Measurements from ENCODE around the gene AGA.

The AGA gene

DNA sequence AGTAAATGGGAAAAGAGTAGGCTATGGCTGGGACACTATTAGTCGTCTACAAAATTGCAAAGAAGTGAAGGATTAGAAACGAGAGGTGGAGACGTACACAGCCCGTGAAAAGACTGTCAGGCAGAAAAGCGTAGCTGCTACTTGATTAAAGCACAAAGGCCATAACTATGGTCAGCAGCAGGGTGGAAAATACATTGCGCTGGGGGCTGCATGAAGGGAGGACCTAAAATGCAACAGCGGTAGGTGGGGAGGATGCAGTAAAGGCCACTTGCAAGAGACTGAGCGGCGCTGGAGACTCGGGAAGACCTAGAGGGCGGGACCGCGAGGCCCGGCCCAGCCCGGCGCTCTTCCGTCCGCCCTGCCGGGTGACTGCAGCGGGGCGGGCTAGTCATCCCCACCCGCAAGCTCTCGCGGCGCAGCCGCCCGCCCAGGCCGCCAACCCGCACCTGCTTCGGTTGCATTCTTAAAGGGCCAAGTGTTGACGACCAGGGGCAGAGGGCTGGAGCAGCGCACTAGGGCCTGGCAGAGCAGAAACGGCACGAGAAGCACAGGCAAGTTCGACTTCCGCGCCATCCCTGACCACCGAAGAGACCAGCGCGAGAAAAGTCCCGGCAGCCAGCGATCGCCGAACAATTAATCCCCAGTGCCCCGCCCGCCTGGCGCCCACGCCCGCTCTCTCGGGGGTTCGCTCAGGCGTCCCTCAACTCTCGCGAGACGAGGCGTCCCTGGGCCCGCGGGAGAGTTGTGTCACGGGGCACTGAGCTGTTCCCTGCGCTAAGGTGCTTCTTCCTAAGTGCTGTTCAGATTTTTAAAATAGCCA lies at the start of gene AGA:
AGA (minus strand) TSS at position 635 of the 820 bp plus-strand sequence; CDS start at position 573, 62 bp downstream.
- DNase-seq = peak; percentile 96

DNA sequence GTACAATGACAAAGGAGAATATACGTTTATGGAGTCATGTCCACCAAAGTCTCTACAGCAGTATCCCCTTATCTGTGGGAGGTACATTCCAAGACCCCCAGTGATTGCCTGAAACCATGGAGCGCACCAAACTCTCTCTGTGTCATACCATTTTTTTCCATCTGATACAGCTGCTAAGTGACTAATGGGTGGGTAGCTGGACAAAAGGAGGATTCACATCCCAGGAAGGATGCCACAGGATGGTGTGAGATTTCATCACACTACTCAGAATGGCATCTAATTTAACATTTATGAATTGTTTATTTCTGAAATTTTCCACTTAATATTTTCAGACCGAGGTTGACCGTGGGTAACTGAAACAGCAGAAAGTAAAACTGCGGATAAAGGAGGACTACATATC lies 49.8 kb upstream of the AGA start:
- DNase-seq = no peak

DNA sequence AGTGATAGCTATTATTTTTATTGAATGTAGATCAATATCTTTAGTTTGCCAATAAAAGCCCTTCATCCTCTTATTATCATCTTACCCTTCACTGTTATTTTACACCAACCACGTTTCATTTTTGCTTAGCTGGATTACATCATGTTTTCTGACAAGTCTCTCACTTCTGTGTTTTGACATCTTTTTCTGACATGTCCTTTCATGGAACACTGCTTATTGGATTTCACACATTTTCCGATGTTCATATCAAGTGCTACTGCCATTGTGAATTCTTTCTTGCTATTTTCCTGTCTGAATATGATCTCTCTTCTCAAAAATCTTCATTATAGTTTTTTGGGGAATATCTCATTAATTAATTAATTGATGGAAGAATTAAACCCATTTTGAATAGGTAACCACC lies 48.5 kb upstream of the AGA start:
- DNase-seq = no peak

DNA sequence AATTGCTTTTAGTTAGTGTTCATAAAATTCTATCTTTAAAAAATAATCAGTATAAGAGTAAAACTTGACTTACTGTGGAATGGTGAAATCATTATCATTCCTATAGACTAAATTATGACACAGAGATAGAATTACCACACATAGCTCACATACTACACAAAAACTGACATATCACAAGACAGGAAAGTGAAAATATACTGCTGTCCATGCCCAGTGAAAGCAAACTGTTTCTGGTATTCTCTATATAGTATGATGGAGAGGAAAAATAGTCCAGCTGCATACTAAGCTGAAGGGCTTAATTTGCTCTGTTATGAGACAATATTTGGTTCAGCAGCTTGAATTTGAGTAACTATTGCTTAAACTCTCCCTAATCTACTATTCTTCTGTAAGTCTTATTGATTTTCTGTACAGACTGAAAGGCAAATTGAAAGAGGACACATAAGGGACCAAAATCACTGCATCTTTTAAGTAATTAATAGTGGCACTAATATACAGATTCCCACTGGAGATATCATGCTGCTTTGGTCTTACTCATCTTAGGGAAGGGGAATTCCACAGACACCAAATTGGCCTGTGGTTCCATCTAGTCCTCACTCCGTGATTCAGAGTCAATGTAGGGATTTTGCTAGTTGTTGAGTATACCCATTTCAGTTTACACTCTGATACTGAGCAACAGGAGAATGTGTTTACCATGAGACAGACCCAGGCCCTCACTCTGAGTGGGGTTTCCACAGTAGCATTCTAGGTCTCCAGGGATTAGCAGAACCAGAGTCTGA lies 47.4 kb upstream of the AGA start:
- no peak for DNase-seq

DNA sequence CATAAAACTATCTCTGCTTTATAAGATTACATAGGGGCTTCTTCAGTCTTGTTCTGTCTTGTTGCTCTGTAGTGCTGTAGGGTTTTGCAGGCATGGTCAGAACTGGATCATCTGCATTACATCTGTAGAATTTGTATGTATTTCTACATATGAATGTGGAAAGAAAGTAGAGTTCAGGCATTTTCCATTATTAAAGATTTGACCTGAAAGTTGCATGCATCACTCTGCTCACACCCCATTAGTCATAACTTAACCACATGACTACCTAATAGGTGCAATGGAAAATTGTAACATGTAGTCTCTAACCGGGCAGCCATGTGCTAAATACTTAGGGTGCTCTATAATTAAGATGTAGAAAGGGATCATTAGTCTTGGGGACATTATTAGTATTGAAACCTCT lies 45.7 kb upstream of the AGA start:
- no peak for DNase-seq

DNA sequence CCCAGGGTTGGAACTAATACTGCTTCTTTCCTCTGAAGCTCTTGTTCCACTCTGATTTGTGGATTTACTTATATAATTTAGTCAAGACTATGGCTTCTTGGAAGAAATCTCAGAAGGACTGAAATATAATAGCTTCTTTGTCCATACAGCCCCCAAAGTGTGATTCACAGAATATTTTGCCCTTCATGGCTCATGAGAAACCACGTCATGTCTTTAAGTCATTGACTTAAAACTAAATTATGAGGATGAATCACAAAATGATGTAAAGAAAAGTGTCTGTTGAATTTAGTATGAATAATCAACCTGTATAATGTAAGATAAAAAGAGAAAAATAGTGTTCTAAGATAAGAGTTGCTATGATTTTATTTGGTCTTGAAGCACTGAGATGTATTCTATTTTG lies 43.3 kb upstream of the AGA start:
- no peak for DNase-seq

DNA sequence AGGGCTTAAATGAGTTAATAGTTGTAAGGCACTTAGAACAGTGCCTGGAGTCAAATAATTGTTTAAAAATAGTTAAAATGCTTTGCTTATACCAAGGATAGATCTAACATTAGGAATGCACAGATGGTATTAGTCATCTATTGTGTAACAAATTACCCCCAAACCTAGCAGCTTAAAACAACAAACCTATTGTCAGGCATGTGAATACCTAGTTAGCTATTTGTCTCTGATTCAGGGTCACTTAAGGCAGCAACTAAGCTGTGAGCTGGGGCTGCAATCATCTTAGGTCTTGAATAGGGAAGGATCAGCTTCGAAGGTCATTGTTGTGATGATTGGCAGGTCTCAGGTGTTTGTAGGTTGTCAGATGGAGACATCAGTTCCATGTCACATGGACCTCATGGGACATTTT lies 42.4 kb upstream of the AGA start:
- no peak for DNase-seq

DNA sequence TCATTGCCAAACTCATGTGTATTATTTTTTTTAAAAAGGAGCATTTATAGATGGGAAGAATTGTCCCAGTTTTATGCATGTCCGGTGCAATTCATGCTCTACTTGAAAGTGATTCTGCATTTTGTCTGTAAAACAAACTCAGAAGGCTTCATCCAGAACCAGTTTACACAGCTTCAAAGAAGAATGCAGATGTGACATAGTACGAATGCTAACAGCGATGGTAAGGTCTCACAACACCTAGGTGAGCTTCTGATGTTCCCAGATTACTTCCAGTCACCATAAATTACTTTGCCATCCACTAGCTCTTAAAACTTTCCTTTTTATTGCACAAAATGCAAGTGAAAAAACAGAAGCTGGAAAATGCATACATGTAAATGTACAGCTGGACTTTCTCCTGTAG lies 41.5 kb upstream of the AGA start:
- no peak for DNase-seq

DNA sequence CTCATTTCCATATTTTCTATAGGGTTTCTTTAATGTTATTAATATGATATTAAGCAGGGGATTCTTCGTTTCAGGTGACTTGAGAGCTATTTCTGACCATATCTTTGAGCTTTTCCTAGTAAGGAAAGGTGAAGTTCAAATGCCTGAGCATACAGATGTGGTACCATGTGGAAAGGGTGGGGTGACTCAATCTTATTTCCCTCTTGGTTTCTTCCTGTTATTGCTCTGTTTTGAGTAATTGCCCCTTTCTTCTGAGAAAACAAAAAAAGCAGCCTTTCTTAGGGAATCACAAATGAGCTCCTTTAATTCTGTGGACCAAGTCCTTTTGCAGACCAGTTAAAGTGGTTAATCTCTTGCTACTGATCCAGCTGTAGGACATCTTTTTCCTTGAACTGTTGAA lies 41.0 kb upstream of the AGA start:
- DNase-seq = no peak

DNA sequence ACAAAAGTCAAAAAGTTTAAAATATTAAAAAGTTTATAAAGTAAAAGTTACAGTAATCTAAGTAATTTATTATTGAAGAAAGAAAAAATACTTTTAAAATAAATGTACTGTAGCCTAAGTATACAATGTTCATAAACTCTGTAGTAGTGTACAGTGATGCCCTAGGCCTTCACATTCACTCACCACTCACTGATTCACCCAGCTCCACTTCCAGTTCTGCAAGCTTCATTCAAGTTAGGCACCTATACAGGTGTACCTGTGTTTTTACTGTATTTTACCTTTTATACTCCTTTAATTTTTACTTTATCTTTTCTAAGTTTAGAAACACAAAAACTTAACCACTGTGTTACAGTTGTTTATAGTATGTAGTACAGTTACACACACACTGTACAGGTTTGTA lies 40.1 kb upstream of the AGA start:
- DNase-seq = no peak

DNA sequence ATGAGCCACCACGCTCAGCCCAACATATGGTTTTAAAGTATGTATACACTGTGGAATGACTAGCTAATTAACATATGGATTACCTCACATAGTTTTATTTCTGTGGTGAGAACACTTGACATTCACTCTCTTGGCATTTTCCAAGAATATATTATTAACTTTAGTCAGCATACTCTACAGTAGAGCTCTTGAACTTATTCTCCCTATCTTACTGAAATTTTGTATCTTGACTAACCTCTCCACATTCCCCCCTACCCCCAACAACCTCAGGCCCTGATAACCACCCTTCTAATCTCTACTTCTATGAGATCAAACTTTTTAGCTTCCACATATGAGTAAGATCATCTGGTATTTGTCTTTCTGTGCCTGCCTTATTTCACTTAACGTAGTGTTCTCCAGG lies 38.6 kb upstream of the AGA start:
- no peak for DNase-seq

DNA sequence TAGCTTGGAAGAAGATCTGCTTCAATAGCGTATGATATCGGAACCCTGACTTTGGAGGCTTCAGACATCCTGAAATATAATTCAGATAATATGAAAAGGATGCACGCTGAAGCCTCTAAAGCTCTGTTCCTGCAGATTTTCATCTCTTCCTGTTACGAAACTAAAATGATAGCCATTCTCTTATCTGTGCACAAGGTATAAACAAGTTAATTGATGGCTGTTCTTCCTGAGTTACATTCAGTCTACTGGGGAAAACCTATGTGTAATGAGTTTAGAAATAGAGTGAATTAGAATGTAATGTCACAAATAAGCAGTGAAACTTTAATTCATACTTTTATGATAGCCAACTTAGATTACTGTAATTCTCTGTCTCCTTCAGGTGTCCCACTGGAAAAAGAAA lies 36.8 kb upstream of the AGA start:
- DNase-seq = no peak

DNA sequence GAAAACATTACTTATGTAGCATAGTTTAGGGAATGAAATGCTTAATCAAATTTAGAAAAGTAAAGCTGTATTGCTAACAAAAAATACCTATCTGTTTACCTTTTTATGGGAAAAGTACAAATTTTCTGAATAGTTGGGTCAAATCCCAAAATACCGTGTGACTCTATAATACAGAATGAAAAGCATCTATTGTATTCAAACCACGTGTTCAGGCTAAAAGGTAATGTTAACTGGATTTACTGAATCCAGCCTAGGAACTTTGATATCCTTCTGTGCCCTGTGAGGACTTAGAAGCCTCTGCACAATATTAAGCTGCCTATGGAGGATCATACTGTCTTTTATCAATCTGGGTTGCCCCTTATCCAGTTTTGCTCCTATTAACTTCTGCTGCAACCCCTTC lies 36.3 kb upstream of the AGA start:
- DNase-seq = no peak

DNA sequence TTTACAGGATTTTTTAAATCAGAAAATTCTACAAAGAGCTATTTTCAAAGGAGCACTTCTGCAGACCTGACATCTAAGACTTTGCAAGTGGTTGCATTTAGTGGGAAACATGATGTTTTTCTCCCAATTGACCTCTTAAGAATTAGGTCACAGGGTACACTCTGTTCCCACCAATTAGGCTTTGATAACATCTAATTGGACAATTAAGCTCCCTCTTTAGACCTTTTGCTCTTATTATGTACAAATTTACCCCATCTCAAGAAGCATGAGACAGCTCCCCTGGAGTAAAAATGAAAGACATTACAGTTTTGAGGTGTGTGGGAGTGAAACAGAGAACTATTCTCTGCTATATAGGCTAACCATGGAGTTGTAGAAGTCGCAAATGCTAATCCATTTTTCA lies 31.8 kb upstream of the AGA start:
- no peak for DNase-seq

DNA sequence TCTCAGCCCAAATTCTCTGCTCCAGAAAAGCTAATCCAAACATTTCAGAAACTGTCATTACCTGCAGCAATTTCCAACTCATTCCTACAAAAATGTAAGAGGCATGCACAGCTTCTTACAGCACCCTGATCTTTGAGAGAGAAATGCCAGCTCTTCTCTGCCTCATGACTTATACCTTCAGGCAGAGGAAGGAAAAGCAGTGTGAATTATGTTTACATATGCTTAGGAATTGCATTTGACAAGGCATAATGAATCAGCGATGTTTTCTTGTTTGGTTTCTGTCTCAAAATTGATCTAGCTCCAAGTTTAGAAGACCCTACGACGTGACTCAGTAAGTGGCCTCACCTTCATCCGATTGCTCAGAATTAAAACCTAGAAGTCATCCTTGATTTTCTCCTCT lies 21.8 kb upstream of the AGA start:
- DNase-seq = no peak

DNA sequence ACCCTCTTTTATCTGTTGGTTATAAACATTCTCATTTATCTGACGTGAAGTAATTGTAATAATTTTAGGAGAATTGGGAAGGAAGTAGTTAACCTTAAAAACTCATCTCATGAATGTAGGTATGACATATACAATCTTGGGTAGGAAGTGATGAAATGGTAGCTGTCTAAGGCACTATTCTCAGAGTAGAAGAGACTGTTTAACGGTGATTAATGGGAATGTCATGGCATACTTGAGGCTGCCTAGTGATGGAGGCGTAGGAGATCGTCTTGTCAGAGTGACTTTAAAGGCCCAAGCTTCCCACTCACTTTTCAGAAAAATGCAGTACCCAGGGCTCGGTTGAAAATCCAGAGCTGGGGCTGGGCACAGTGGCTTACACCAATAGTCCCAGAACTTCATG lies 19.4 kb upstream of the AGA start:
- DNase-seq = no peak

DNA sequence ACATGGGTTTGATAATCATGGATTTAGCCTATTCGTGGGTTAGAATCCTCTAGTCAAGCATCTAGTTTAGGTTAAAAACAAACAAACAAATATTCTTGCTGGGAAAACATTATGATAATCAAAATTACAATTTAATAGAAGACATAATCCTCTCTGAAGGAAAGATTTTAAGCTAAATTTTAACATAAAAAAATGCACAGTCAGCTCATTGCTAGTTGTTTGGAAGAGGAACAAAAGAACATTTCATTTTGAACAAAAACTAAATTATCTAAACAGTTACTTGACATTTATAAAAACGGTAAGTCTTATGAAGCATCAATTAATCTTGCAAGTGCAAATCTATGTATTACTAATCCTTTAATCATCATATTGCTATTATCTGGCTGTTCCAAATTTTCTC lies 18.2 kb upstream of the AGA start:
- no peak for DNase-seq

DNA sequence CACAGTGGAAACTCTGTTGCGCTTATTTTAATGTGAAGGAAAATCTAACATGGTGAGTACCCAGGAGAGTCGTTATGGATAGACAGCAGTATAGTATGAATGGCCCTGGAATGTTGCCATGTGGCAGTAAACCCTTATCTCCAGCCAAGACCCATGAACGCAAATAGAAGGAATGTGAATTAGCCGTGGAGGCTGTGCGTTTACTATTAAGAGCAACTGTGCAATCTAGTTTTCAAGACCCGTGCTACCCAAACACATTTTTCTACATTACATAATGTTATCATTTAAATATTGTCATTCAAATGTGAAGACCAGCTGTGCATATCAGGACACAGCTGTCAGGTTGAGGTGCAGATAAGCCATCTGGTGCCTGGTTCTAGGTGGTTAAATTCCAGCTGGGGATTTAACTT lies 13.3 kb upstream of the AGA start:
- DNase-seq = no peak

DNA sequence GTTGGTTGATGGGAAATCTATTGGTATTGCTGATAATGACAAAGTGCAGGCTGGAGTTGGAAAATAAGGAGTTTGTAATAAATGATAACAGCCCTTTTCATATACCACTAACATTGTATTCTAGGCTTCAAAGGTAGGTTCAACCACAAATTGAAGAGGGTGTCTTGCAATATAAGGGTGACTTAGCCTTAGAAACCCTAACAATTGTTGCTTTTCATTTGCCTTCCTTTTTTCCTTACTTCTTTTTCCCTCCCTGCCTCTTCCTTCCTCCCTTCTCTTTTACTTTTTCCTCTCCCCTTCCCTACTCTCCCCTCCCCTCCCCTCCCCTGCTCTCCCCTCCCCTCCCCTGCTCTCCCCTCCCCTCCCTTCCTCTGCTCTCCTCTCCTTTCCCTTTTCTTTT lies 10.9 kb upstream of the AGA start:
- no peak for DNase-seq

DNA sequence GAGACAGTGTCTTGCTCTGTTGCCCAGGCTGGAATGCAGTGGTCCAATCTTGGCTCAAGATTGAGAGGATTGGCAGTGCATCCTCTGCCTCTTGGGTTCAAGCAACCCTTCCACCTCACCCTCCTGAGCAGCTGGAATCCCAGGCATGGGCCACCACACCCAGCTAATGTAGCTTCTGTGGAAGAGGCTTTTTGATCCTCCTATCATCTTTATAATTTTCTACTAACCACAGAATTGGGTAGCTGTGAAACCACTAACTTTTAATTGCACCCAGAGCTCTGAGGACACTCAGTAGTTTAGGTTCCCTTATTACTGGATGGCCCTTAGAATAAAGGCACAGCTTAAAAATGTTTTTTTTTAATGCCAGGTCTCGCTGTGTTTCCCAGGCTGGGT lies 8.9 kb upstream of the AGA start:
- no peak for DNase-seq

DNA sequence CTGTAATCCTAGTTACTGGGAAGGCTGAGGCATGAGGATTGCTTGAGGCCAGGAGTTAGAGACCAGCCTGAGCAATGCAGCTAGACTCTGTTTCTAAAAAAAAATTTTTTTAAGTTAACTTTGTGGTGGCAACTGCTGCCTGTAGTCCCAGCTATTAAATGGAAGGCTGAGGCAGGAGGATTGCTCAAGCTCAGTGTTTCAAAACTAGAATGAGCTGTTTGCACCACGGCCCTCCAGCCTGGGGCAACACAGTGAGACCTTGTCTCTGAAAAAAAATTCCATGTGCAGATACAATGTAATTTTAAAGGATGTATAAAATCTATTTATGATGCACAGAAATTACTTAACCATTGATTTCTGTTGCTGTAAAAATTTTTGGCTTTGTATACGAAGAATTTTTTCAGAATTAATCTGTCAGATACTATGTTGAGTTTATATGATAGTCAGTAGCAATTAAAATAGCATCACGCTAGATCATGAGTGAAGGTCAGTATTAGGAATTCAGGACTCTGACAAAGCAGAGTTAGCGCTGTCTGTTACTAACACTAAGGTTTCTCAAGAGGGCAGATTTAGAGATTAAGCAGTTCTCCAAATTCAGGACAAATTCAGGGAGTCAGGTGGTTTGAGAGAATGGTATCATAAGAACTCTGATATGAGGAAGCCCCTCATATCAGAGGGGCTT lies 8.3 kb upstream of the AGA start:
- DNase-seq = no peak

DNA sequence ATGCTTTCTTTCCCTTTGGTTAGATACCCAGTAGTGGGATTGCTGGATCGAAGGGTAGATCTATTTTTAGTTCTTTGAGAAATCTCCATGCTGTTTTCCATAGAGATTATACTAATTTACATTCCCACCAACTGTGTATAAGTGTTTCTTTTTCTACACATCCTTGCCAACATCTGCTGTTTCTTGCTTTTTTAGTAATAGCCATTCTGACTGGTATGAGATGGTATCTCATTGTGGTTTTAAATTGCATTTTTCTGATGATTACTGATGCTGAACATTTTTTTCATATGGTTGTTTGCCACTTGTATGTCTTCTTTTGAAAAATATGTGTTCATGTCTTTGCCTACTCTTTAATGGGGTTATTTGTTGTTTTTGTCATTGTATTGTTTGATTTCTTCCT lies 6.6 kb upstream of the AGA start:
- no peak for DNase-seq

DNA sequence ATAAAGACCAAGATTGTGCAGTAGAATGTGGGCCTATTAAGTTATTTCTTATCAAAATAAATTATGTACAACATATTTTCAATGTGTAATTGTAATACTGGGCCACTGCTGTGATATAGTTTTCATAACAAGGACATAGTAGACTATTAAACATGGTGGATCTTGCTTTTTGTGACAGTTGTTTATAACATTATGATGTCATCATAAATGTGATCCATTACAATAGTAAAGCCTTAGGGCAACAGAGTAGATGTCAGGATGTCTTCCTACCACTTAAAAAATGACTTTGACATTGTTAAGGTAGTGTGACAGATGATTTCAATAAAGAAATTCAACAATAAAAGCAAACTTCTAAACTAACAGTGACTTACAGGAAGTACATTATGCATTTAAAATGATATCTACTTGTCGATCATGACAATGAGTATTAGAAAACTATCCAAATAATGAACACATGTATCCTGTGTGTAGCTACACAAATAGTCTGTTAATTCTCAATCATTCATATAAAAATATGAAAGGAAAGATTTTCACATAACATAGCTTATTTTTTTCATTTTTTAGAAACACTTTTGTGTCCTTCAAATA lies 5.3 kb upstream of the AGA start:
- no peak for DNase-seq

DNA sequence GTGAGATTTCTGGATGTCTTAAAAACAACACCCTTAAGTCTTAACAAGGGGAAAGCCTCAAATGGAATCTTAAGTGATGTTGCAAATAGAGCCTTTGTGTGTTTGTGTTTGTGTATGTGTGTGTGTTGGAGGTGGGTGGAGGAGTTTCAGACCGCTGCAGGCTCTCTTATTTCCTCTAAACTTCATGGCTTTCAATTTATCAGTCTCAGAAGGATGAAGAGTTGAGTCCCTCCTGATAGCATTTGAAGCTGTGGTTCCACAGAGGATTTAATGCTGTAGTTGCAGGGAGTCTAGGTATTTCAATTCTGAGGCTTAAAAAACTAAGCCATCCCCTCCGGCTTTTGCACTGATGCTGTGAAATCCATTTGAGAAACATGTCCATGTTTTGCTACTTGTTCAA lies 4.3 kb upstream of the AGA start:
- no peak for DNase-seq

All from stimulated activated CD8-positive, alpha-beta memory T cell treated with anti-CD3 and anti-CD28 coated beads, Interleukin-4, amount 100 ng/mL, for 48 hours (primary cell).